ENCODE data around the gene MXRA8.

MXRA8 gene

GRCh38 chr1:1314237-1314586, 44.1 kb downstream of the MXRA8 start:
- intact Hi-C loops (cut with micrococcal nuclease), result no loop called here
- Mint-ChIP-seq H3K36me3 (ENCODE audit: low read depth) (peaks cover 97% of the 10 kb centered on the region), H3K4me3 (no peak overlapping the region), H3K27ac (no peak overlapping the region), H3K9me3 (no peaks in the 10 kb centered on the region), H3K27me3 (no peaks in the 10 kb centered on the region), H3K4me1 (ENCODE audit: low read depth) (peaks cover 13% of the 10 kb centered on the region)

GRCh38 chr1:1313500-1314236, 44.7 kb downstream of the MXRA8 start:
- no peak overlapping the region for H3K27ac Mint-ChIP-seq
- H3K4me3 Mint-ChIP-seq, result no peak overlapping the region

GRCh38 chr1:1312450-1313314, 45.7 kb downstream of the MXRA8 start:
- H3K4me3 Mint-ChIP-seq, result no peak overlapping the region
- H3K36me3 Mint-ChIP-seq (ENCODE audit: low read depth), result peaks cover 83% of the 10 kb centered on the region
- no peak overlapping the region for H3K27ac Mint-ChIP-seq

More at GRCh38 chr1:1313500-1314236, 44.7 kb downstream of the MXRA8 start:
- Mint-ChIP-seq H3K27me3 (no peaks in the 10 kb centered on the region), H3K4me1 (ENCODE audit: low read depth) (peaks cover 13% of the 10 kb centered on the region), H3K9me3 (no peaks in the 10 kb centered on the region), H3K36me3 (ENCODE audit: low read depth) (peaks cover 93% of the 10 kb centered on the region)
- intact Hi-C loops (cut with micrococcal nuclease), result no loop called here

GRCh38 chr1:1311107-1312104, 46.9 kb downstream of the MXRA8 start:
- Mint-ChIP-seq H3K27me3 (no peaks in the 10 kb centered on the region), H3K9me3 (no peaks in the 10 kb centered on the region), H3K27ac (no peak overlapping the region), H3K4me1 (ENCODE audit: low read depth) (peaks cover 23% of the 10 kb centered on the region), H3K4me3 (no peak overlapping the region), H3K36me3 (ENCODE audit: low read depth) (peaks cover 74% of the 10 kb centered on the region)
- intact Hi-C loops (cut with micrococcal nuclease), result no loop called here

More at GRCh38 chr1:1312450-1313314, 45.7 kb downstream of the MXRA8 start:
- Mint-ChIP-seq H3K9me3 (no peaks in the 10 kb centered on the region), H3K27me3 (no peaks in the 10 kb centered on the region), H3K4me1 (ENCODE audit: low read depth) (peaks cover 13% of the 10 kb centered on the region)
- intact Hi-C loops (cut with micrococcal nuclease), result no loop called here

GRCh38 chr1:1310476-1311053, 47.8 kb downstream of the MXRA8 start:
- intact Hi-C loops (cut with micrococcal nuclease), result no loop called here
- no peak overlapping the region for H3K27ac Mint-ChIP-seq

GRCh38 chr1:1310109-1310385, 48.3 kb downstream of the MXRA8 start:
- Mint-ChIP-seq H3K27ac (no peak overlapping the region), H3K9me3 (no peaks in the 10 kb centered on the region), H3K4me3 (peak overlapping the region; percentile 81), H3K36me3 (ENCODE audit: low read depth) (peaks cover 60% of the 10 kb centered on the region), H3K27me3 (no peaks in the 10 kb centered on the region), H3K4me1 (ENCODE audit: low read depth) (peaks cover 36% of the 10 kb centered on the region)
- intact Hi-C loops (cut with micrococcal nuclease), result no loop called here

More at GRCh38 chr1:1310476-1311053, 47.8 kb downstream of the MXRA8 start:
- peaks cover 65% of the 10 kb centered on the region for H3K36me3 Mint-ChIP-seq (ENCODE audit: low read depth)
- H3K9me3 Mint-ChIP-seq, result no peaks in the 10 kb centered on the region
- H3K27me3 Mint-ChIP-seq, result no peaks in the 10 kb centered on the region
- H3K4me3 Mint-ChIP-seq, result no peak overlapping the region
- H3K4me1 Mint-ChIP-seq (ENCODE audit: low read depth), result peaks cover 32% of the 10 kb centered on the region

GRCh38 chr1:1309251-1310108, 48.9 kb downstream of the MXRA8 start:
- peak overlapping the region; percentile 81 for H3K4me3 Mint-ChIP-seq
- H3K27me3 Mint-ChIP-seq, result no peaks in the 10 kb centered on the region
- H3K27ac Mint-ChIP-seq, result peak overlapping the region; percentile 89
- H3K9me3 Mint-ChIP-seq, result no peaks in the 10 kb centered on the region
- H3K4me1 Mint-ChIP-seq (ENCODE audit: low read depth), result peaks cover 38% of the 10 kb centered on the region
- peaks cover 55% of the 10 kb centered on the region for H3K36me3 Mint-ChIP-seq (ENCODE audit: low read depth)
- intact Hi-C loops (cut with micrococcal nuclease), result loop anchor here (2.0 kb wide), 1 partner anchor 15 kb away; the partner anchor contains the start of genes CPTP and INTS11

GRCh38 chr1:1308756-1309250, 49.6 kb downstream of the MXRA8 start:
- intact Hi-C loops (cut with micrococcal nuclease), result loop anchor here (2.0 kb wide), 1 partner anchor 16 kb away; the partner anchor contains the start of genes CPTP and INTS11
- Mint-ChIP-seq H3K4me3 (peak overlapping the region; percentile 81), H3K27ac (peak overlapping the region; percentile 89), H3K36me3 (ENCODE audit: low read depth) (peaks cover 48% of the 10 kb centered on the region), H3K9me3 (no peaks in the 10 kb centered on the region), H3K27me3 (no peaks in the 10 kb centered on the region), H3K4me1 (ENCODE audit: low read depth) (peaks cover 44% of the 10 kb centered on the region)

GRCh38 chr1:1307923-1308755, 50.2 kb downstream of the MXRA8 start, which contains the start of the genes ACAP3 and PUSL1:
Gene ACAP3 (minus strand): TSS chr1:1307930. CDS start chr1:1307815, 115 bp downstream.
Gene PUSL1 (plus strand): TSS chr1:1308597. CDS start chr1:1308644, 47 bp downstream.
- H3K36me3 Mint-ChIP-seq (ENCODE audit: low read depth), result peaks cover 41% of the 10 kb centered on the region
- peak within 1 kb of the TSS; percentile 89 for H3K27ac Mint-ChIP-seq

GRCh38 chr1:1307261-1307922, 51.0 kb downstream of the MXRA8 start:
- H3K4me1 Mint-ChIP-seq (ENCODE audit: low read depth), result peaks cover 48% of the 10 kb centered on the region
- intact Hi-C loops (cut with micrococcal nuclease), result no loop called here
- H3K27ac Mint-ChIP-seq, result peak overlapping the region; percentile 89

More at GRCh38 chr1:1307923-1308755, 50.2 kb downstream of the MXRA8 start, which contains the start of the genes ACAP3 and PUSL1:
- Mint-ChIP-seq H3K9me3 (no peaks in the 10 kb centered on the region), H3K4me3 (peak within 1 kb of the TSS; percentile 89), H3K27me3 (no peaks in the 10 kb centered on the region), H3K4me1 (ENCODE audit: low read depth) (peaks cover 48% of the 10 kb centered on the region)
- intact Hi-C loops (cut with micrococcal nuclease), result loop anchor here (2.0 kb wide), 1 partner anchor 17 kb away; the partner anchor contains the start of genes CPTP and INTS11

GRCh38 chr1:1306661-1307260, 51.6 kb downstream of the MXRA8 start:
- intact Hi-C loops (cut with micrococcal nuclease), result no loop called here
- no peaks in the 10 kb centered on the region for H3K27me3 Mint-ChIP-seq
- H3K4me3 Mint-ChIP-seq, result peak overlapping the region; percentile 89
- no peaks in the 10 kb centered on the region for H3K9me3 Mint-ChIP-seq
- peak overlapping the region; percentile 78 for H3K27ac Mint-ChIP-seq
- H3K4me1 Mint-ChIP-seq (ENCODE audit: low read depth), result peaks cover 48% of the 10 kb centered on the region
- peaks cover 27% of the 10 kb centered on the region for H3K36me3 Mint-ChIP-seq (ENCODE audit: low read depth)

More at GRCh38 chr1:1307261-1307922, 51.0 kb downstream of the MXRA8 start:
- Mint-ChIP-seq H3K27me3 (no peaks in the 10 kb centered on the region), H3K9me3 (no peaks in the 10 kb centered on the region), H3K36me3 (ENCODE audit: low read depth) (peaks cover 34% of the 10 kb centered on the region), H3K4me3 (peak overlapping the region; percentile 89)

Measured in dendritic cell treated with granulocyte-macrophage colony-stimulating factor and Interleukin-4, amounts not matched to agents 40 ng/mL and 50 ng/mL, for 4 days (primary cell).